GM08714 (cell line): ENCODE results near the gene PRUNE2.

Experiments used
- H3K4me3 ChIP-seq: fragments of 200-500 bp; sonication (Bioruptor generic); 2 replicates; pipeline ENCODE4 v1.5.1; 2014; ENCODE audit warnings: mild to moderate bottlenecking, low read length, inconsistent platforms
- ZNF274 ChIP-seq: IDR thresholded peaks from 2 replicates; pipeline ENCODE4 v1.6.1; 2012; ENCODE audit warnings: mild to moderate bottlenecking, low read depth, low read length

PRUNE2 gene

DNA sequence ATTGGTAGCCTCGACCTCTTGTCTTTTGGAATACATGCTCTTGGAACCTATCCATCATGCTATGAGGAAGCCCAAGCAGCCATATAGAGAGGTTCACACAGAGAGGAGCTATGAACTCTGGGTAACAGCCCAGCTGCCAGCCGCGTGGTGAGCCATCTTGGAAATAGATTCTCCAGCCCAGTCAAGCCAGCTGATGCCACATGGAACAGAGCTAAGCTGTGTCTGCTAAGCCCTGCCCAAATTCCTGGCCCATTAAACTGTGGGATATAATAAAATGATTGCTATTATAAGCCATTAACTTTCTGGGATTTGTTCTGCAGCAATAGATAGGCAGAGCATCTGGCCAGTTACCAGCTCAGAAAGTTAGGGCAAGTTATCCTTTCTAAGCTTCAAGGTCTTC, 4.9 kb upstream of the PRUNE2 start:
- no peak overlapping the region for H3K4me3 ChIP-seq
- no peak for TF ChIP-seq ZNF274

DNA sequence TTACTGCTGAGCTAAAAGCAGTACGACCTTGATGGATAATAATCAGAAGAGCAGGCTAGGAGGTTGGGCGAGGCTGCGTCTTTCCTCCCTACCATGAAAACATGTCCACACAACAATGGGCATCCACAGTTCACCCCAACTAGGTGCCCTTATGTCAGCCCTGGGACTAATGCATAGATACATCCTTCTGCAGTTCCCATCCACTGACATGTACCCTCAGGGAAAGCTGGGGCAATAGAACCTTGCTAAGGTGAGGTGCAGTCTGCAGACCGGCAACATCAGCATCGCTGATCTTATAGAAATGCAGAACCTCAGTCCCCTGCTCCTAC, 697 bp upstream of the PRUNE2 start:
- H3K4me3 ChIP-seq: no peak overlapping the region
- no peak for TF ChIP-seq ZNF274

GRCh38 chr9:76904661-76905457, 1.1 kb downstream of the PRUNE2 start:
- H3K4me3 ChIP-seq: no peak overlapping the region

GRCh38 chr9:76902395-76902794, 3.5 kb downstream of the PRUNE2 start:
- H3K4me3 ChIP-seq: no peak overlapping the region
- TF ChIP-seq ZNF274: no peak

More at GRCh38 chr9:76904661-76905457, 1.1 kb downstream of the PRUNE2 start:
- TF ChIP-seq ZNF274: no peak

- no peak for TF ChIP-seq ZNF274
- H3K4me3 ChIP-seq: no peak overlapping the region
These were observed 4.1 kb downstream of the PRUNE2 start for GRCh38 chr9:76901801-76902200.

GRCh38 chr9:76900884-76901440, 5.0 kb downstream of the PRUNE2 start:
- no peak for TF ChIP-seq ZNF274

DNA sequence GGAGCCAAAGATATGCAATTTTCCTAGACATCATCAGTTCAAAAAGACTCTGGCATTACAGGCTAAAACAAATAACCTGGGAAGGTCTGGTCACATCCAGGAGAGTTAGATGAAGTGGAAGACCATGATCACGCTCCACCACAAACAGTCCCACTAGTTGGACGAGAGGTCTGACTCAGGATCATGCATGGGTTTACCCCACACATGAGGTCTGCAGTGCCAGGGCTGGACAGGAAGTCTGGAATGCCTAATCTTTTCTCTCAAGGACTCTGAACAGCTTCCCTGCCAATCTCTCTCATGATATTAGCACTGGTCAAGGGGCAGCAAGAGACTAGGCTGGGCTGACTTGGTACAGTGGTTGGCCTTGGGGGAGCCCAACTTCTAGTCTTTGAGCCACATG, 7.1 kb downstream of the PRUNE2 start:
- H3K4me3 ChIP-seq: no peak overlapping the region
- no peak for TF ChIP-seq ZNF274

More at GRCh38 chr9:76900884-76901440, 5.0 kb downstream of the PRUNE2 start:
- H3K4me3 ChIP-seq: no peak overlapping the region

DNA sequence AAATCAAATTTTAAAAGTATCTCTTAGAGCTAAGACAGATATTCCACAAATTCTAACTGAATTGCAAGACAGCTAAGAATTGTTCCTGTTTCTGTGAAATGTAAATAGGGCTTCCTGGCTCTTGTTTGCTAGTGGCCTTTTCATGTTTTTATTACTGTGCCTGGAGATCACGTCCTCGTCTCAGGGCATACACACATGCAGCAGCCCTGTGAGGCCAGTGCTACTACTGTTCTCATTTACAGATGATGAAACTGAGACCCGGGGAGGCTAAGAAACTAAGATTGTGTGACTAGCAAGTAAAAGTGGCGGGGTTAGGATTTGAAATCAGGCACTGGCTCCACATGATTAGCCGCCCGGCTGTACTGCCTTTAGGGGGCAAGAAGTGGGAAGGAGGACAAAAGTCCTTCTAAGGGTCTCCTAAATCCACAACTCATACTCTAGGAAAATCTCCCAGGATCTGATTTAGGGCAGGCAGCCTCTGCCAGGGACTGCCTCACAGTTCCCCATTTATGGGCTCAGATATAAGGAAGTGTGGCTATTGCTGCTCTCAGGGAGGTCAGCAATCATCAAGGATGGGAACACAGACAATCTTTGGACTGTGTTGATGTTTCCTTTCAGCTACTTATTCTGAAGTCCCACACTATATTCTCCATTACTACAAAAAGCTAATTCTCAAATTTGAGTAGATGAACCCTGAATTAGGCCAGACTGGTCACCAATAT, 7.9 kb downstream of the PRUNE2 start:
- H3K4me3 ChIP-seq: no peak overlapping the region
- no peak for TF ChIP-seq ZNF274

DNA sequence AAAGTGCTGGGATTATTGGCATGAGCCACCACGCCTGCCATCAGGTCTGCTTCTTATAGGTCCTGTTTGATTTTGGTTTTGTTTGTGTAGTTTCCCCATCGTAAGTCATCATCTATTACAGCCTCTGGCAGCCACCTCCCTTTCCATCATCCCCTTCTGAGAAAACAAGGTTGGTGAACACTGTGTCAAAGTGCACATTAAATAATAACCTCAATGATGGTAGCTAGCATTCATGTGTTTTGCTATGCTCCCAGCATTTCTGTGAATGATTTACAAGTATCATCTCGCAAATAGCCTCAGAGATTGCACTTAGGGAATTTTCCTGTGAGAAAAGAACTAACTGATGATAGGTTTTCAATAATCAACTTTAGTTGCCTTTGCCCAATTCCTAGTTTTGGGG, 9.9 kb downstream of the PRUNE2 start:
- H3K4me3 ChIP-seq: no peak overlapping the region
- no peak for TF ChIP-seq ZNF274

DNA sequence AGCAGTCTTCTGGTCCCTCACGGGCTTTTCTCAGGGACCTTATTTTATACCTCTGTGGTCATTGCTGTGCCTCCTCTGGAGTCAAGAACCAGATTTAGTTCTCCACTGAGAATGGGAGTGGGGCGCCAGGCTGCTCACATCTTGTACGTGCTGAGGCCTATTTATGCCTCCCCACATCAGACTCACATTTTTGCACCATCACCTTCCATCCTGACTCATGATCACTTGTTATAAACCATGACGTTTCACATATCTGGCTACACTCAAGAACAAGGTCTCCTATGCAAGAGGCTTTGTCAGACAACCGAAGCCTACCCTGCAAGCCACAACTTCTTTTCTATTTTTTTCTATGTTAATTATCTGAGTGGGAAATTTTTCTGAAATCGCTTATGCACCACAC, 10.7 kb downstream of the PRUNE2 start:
- H3K4me3 ChIP-seq: no peak overlapping the region
- no peak for TF ChIP-seq ZNF274

DNA sequence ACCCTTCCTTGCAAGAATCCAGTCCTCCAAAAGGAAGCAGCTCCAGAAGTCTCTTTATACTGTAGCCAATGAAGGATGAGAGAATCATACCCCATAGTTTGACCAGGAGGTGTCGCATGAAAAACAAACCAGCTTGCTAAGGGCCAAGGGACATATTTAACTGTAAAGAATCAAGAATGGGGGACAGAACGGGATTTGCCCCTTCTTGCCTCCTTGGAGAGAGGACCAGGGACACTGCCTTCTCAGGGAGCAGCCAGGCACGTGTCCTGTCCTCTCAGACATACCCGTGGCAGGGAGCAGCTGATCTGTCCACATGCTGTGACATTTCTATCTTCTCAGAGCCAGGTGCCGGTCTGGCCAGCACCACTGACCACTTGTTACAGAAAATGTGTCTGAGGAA, 11.7 kb downstream of the PRUNE2 start:
- no peak overlapping the region for H3K4me3 ChIP-seq
- TF ChIP-seq ZNF274: no peak

- no peak for TF ChIP-seq ZNF274
- no peak overlapping the region for H3K4me3 ChIP-seq
These were observed 12.4 kb downstream of the PRUNE2 start for GRCh38 chr9:76893395-76893932.

- no peak overlapping the region for H3K4me3 ChIP-seq
- TF ChIP-seq ZNF274: no peak
These were observed 14.0 kb downstream of the PRUNE2 start for GRCh38 chr9:76891874-76892273.

DNA sequence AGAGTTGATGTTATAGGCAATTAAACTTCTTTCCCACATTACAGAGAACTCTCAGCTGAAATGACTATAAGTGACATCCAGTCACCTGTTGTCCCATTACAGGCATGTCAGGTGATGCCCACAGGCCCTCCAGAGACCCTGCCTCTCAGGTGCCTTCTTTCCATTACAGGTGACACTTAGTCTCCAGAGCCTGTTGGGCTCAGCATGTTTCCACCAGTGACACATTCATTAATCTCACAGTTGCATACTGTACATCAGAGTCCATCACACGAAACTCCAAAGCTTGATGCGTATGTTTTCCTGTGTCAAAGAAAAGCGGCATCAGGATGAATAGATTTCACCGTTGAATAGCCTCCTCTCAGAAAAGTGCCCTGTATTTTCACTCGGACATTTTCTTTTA, 14.6 kb downstream of the PRUNE2 start:
- no peak overlapping the region for H3K4me3 ChIP-seq
- TF ChIP-seq ZNF274: no peak

GRCh38 chr9:76887951-76888350, 18.0 kb downstream of the PRUNE2 start:
- TF ChIP-seq ZNF274: no peak
- H3K4me3 ChIP-seq: no peak overlapping the region
